Ishikawa (cell line): Measurements from ENCODE around the gene FGF10.

Experiments
- CEBPB ChIP-seq: IDR thresholded peaks from 2 replicates; pipeline ENCODE4 v1.6.1; 2012
- CREB1 ChIP-seq: IDR thresholded peaks from 2 replicates; pipeline ENCODE4 v1.6.1; 2012; ENCODE audit warnings: low read depth
- EGR1 ChIP-seq: IDR thresholded peaks from 2 replicates; pipeline ENCODE4 v1.6.1; 2012
- EP300 ChIP-seq: IDR thresholded peaks from 2 replicates; pipeline ENCODE4 v1.6.1; 2012; ENCODE audit warnings: borderline replicate concordance
- FOXM1 ChIP-seq: IDR thresholded peaks from 2 replicates; pipeline ENCODE4 v1.6.1; 2012; ENCODE audit warnings: low read depth, borderline replicate concordance
- NFIC ChIP-seq: IDR thresholded peaks from 2 replicates; pipeline ENCODE4 v1.6.1; 2012
- RAD21 ChIP-seq: IDR thresholded peaks from 2 replicates; pipeline ENCODE4 v1.6.1; 2012; ENCODE audit warnings: low read depth
- TAF1 ChIP-seq: IDR thresholded peaks from 2 replicates; pipeline ENCODE4 v1.6.1; 2012; ENCODE audit warnings: low read depth, mild to moderate bottlenecking
- TCF12 ChIP-seq: IDR thresholded peaks from 2 replicates; pipeline ENCODE4 v1.6.1; 2012; ENCODE audit warnings: low read depth
- TEAD4 ChIP-seq: IDR thresholded peaks from 2 replicates; pipeline ENCODE4 v1.6.1; 2012
- YY1 ChIP-seq: IDR thresholded peaks from 2 replicates; pipeline ENCODE4 v1.6.1; 2012; ENCODE audit warnings: low read depth
- ZBTB7A ChIP-seq: IDR thresholded peaks from 2 replicates; pipeline ENCODE4 v1.6.1; 2012; ENCODE audit warnings: low read depth
- TF ChIP-seq, protein P1 (sequence below): IDR thresholded peaks from 2 replicates; pipeline ENCODE4 v1.6.1; 2012
- TF ChIP-seq, protein P2 (sequence below): IDR thresholded peaks from 2 replicates; pipeline ENCODE4 v1.6.1; 2012; ENCODE audit warnings: low read depth, mild to moderate bottlenecking
- TF ChIP-seq, protein P3 (sequence below): IDR thresholded peaks from 2 replicates; pipeline ENCODE4 v1.6.1; 2012

The FGF10 gene

DNA sequence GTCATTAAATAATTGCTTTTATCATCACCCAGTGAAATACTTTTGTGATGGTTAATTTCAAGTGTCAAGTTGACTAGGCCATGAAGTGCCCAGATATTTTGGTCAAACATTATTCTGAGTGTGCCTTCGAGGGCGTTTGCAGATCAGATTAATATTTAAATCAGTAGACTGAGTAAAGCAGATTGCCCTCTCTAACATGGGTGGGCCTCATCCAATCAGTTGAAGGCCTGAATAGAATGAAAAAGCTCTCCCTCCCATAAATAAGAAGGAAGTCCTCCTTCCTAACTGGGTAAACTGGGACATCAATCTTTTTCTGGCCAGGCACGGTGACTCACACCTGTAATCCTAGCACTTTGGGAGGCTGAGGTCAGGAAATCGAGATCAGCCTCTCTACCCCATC is 12.4 kb upstream of the FGF10 start:
- no peak for TF ChIP-seq FOXM1
- TF ChIP-seq TAF1, result no peak
- no peak for TF ChIP-seq TEAD4
- TF ChIP-seq, protein P1, sequence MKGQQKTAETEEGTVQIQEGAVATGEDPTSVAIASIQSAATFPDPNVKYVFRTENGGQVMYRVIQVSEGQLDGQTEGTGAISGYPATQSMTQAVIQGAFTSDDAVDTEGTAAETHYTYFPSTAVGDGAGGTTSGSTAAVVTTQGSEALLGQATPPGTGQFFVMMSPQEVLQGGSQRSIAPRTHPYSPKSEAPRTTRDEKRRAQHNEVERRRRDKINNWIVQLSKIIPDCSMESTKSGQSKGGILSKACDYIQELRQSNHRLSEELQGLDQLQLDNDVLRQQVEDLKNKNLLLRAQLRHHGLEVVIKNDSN, result no peak
- TF ChIP-seq NFIC, result no peak
- TF ChIP-seq, protein P2, sequence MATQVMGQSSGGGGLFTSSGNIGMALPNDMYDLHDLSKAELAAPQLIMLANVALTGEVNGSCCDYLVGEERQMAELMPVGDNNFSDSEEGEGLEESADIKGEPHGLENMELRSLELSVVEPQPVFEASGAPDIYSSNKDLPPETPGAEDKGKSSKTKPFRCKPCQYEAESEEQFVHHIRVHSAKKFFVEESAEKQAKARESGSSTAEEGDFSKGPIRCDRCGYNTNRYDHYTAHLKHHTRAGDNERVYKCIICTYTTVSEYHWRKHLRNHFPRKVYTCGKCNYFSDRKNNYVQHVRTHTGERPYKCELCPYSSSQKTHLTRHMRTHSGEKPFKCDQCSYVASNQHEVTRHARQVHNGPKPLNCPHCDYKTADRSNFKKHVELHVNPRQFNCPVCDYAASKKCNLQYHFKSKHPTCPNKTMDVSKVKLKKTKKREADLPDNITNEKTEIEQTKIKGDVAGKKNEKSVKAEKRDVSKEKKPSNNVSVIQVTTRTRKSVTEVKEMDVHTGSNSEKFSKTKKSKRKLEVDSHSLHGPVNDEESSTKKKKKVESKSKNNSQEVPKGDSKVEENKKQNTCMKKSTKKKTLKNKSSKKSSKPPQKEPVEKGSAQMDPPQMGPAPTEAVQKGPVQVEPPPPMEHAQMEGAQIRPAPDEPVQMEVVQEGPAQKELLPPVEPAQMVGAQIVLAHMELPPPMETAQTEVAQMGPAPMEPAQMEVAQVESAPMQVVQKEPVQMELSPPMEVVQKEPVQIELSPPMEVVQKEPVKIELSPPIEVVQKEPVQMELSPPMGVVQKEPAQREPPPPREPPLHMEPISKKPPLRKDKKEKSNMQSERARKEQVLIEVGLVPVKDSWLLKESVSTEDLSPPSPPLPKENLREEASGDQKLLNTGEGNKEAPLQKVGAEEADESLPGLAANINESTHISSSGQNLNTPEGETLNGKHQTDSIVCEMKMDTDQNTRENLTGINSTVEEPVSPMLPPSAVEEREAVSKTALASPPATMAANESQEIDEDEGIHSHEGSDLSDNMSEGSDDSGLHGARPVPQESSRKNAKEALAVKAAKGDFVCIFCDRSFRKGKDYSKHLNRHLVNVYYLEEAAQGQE, result no peak
- no peak for TF ChIP-seq RAD21
- TF ChIP-seq CEBPB, result no peak
- no peak for TF ChIP-seq TCF12
- no peak for TF ChIP-seq ZBTB7A
- no peak for TF ChIP-seq EGR1
- TF ChIP-seq YY1, result no peak
- TF ChIP-seq, protein P3, sequence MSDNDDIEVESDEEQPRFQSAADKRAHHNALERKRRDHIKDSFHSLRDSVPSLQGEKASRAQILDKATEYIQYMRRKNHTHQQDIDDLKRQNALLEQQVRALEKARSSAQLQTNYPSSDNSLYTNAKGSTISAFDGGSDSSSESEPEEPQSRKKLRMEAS, result no peak
- TF ChIP-seq EP300, result no peak
- TF ChIP-seq CREB1, result no peak

DNA sequence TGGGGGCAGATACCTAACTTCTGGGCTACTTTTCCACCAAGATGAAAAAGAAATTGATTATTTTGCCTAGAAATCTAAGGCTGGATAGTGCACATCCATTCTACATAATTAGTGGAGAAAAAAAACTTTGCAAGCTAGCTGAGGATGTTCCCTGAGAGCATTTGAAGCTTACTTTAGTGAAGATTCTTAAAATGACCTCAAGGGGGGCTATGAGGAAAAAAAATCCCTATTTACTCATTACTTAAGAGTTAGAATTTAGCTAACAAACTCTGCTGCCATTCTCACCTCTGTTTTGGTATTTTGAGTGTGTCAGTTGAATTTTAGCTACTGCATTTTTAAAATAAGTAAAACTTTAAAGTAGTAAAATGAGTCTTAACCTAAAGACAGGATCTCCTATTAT is 9.2 kb upstream of the FGF10 start:
- TF ChIP-seq NFIC (no peak), FOXM1 (no peak), CEBPB (no peak), EP300 (no peak), TEAD4 (no peak), YY1 (no peak), TCF12 (no peak), ZBTB7A (no peak), EGR1 (no peak), RAD21 (no peak), TAF1 (no peak), CREB1 (no peak)
- TF ChIP-seq, protein P2, result no peak
- TF ChIP-seq, protein P3, result no peak
- TF ChIP-seq, protein P1, result no peak

DNA sequence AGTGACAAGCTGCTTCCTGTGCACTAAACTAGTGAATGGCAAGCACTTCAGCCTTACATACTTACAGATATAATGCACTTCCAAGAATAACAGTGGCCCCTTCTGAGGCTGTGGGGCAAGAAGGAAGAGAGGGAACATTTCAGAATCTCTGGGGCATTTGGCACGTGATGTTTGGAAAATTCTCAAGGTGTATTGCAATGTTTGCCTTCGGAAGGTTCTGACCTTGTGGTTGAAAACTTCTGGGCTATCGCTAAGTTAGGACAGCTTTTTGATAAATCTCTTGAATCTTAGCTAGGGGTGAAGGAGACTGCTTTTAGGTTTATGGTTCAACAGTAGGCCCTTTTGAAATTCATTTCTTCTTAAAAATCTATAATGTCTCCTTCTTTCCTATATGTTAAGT is 7.1 kb upstream of the FGF10 start:
- TF ChIP-seq EGR1 (no peak), CEBPB (no peak)
- TF ChIP-seq, protein P3, result no peak
- TF ChIP-seq, protein P1, result no peak

DNA sequence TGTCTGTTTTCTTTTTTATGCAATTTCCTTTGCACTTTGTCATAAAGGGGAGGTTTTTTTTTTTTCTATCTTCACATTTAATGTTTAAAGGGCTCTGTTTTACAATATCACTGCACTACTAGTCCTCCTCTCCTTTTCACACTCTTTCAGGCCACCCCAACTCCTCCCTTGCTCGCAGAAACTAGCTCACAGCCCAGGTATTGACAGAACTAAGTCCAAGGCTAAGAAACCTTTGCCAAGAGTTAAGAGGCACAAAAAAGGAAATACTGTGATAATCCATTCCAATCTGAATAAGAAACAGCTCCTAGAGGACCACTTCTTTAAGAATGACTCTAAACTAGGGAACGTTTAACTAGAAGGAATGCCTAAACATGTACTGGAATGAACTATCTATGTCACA is 1.1 kb upstream of the FGF10 start:
- TF ChIP-seq EP300 (no peak), CEBPB (no peak), TAF1 (no peak), FOXM1 (no peak), EGR1 (no peak), NFIC (no peak), ZBTB7A (no peak)
- TF ChIP-seq, protein P2, result no peak

DNA sequence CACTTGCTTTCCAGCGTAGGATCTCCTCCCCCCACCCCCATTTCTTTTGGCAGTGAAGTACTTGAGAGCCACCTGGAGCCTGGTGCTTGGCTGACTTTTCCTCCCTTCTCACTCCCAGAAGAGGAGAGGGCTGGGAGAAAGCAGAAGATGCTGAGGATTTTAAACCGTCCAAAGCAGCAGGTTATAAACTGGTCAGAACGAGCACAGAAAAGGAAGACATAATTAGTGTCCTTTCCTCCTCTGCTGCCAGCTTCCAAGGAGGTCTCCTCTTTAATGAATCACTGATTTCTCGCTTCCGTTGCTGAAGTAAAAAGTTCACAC is 563 bp upstream of the FGF10 start:
- no peak for TF ChIP-seq TCF12
- no peak for TF ChIP-seq ZBTB7A
- TF ChIP-seq, protein P2, result no peak
- no peak for TF ChIP-seq CEBPB
- no peak for TF ChIP-seq TEAD4
- no peak for TF ChIP-seq CREB1
- TF ChIP-seq, protein P1, result no peak
- TF ChIP-seq EGR1, result no peak
- TF ChIP-seq RAD21, result no peak
- no peak for TF ChIP-seq NFIC
- TF ChIP-seq EP300, result no peak
- no peak for TF ChIP-seq YY1
- TF ChIP-seq FOXM1, result no peak
- TF ChIP-seq, protein P3, result no peak
- no peak for TF ChIP-seq TAF1
